LNCaP clone FGC (cell line): ENCODE measurements around the gene UQCRHL.
"Not testable (repeated sequence)": the region's sequence is repeated elsewhere in the genome, so short reads cannot be mapped to it uniquely, and the experiment has no call there.

Source experiments
- DNase-seq: peaks from one replicate; pipeline ENCODE4 v3.0.0-alpha.2; 2011; ENCODE audit warnings: low read depth
- H3K4me3 ChIP-seq: 2 replicates; pipeline ENCODE4 v1.5.1; 2011; ENCODE audit warnings: mild to moderate bottlenecking, low read depth, low read length, control low read depth
- TF ChIP-seq, protein P1 (sequence below): IDR thresholded peaks from 2 replicates; pipeline ENCODE4 v1.5.1; 2012; ENCODE audit warnings: mild to moderate bottlenecking; ENCODE audit not compliant: control insufficient read depth, insufficient read depth; ENCODE audit errors: extremely low read depth

UQCRHL gene

DNA sequence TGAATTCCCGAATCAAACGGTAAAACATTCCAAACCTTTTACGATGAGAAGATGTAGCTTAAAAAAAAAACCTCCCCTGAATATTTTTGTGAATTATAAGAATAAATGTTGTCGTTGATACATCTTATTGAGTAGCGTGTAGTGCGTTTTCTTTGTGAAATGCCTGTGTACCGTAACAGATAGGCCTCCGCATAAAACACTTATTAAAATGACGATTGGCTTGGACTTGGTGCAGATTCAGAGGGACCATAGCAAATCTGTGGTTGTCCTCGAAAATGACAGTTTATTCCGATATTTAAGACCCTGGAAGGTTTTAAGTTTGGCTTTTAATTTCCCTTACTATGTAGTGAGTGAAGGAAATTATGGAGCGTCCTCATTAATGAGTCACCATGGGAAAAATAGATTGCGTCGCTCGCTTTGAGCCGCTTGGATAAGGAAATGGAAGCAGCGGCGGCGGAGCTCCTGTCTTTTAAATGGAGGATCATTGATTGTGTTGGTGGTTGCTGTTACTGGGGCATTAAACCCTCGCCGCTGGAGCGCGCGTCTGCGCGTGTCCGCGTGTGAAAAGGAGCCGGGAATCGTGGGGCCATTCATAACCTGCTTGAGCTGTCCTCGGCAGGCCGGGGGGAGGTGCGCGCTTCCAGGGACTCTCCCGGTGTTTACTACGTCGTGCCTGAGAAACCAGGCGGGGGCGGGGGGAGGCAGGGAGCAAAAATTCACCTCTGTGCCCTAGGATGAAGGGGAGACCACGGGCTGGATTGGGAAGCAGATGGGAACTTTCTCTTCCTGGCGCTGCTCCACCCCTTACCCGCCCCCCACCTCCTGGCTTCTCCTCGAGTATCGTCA lies 41.7 kb upstream of the UQCRHL start:
- DNase-seq = peak; percentile 65
- peak overlapping the region; percentile 78 for H3K4me3 ChIP-seq
- TF ChIP-seq, protein P1, sequence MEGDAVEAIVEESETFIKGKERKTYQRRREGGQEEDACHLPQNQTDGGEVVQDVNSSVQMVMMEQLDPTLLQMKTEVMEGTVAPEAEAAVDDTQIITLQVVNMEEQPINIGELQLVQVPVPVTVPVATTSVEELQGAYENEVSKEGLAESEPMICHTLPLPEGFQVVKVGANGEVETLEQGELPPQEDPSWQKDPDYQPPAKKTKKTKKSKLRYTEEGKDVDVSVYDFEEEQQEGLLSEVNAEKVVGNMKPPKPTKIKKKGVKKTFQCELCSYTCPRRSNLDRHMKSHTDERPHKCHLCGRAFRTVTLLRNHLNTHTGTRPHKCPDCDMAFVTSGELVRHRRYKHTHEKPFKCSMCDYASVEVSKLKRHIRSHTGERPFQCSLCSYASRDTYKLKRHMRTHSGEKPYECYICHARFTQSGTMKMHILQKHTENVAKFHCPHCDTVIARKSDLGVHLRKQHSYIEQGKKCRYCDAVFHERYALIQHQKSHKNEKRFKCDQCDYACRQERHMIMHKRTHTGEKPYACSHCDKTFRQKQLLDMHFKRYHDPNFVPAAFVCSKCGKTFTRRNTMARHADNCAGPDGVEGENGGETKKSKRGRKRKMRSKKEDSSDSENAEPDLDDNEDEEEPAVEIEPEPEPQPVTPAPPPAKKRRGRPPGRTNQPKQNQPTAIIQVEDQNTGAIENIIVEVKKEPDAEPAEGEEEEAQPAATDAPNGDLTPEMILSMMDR = no peak

DNA sequence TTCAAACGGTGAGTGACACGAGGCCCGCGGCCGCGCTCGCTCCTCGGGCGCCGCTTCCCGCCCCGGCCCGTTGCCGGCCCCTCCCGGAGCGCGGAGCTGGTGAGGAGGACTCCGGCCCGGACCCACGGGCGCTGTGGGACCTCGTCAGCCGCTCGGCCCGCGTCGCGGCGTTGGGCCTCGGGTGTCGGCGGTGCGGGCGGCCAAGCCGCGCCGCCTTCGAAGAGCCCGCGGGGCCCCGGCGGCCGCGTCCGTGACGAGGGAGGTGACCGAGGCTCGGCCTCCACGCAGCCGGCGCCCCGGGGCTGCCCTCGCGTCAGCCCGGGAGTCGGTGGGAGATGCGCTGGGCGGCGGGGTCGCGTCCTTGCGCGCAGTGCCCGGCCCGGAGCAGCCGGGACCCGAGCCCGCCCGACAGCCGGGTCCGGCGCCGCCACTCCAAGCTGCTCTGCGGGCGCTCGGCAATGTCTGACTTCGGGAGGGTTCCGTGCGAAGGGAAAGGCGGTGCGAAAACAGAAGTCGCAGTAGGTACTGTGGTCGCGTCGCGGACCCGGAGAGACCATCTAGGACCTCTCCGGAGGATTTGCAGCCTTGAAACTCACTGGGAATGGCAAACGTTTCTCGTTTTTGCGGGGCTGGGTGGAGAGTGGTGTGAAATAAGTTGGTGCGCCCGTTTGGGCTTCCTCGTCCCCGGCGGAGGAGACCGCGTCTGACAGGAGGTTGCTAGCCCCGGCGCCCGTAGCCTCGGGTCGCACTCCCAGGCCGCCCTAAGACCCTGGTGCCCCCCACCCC lies 40.9 kb upstream of the UQCRHL start:
- H3K4me3 ChIP-seq = peak overlapping the region; percentile 78
- TF ChIP-seq, protein P1 = no peak
- DNase-seq = no peak

DNA sequence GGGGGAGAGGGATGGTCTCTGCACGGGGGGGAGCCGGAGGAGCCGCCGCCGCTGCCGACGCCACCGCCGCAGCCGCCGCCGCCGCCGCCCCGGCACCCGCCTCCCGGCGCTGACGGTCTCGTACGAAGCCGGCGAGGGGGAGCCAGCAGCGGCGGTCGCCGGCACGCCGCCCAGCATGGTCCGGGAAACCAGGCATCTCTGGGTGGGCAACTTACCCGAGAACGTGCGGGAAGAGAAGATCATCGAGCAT lies 40.4 kb upstream of the UQCRHL start:
- H3K4me3 ChIP-seq = peak overlapping the region; percentile 78
- DNase-seq = no peak
- TF ChIP-seq, protein P1 = no peak

DNA sequence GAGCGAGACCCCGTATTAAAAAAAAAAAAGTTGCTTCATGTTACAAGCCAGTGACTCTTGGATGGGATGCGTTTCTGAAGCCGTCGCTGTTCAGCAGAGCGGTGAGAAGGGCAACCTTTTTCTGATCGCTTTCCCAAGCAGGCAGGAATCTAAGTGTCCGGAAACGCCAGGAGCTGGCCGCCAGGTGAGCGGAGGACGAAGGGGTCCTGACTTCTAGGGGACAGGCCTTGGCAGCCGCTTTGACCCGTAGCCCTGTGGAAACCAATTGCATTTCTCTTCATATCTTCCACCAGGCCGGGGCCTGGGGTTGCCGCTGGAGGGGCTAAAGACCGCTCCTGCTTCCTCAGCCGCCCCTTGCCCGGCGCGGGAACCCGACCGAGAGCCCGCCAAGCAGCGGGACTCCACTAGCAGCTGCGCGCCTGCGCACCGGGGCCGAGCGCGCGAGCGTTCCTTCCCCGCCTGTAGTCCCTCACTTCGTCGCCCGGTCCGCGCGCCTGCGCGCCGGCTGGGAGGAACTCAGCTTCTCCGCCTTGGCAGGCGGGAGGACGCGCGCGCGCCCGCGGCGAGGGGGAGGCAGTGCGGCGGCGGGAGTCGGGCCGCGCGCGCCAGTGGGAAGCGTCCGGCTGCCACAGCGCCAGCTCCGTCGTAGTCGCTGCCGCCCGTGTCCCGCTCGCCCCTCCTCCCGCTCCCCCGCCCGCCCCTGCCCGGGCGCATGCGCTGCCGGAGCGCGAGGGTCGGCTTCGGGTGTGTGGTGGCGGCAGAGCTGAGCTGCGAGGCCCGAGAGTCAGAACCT lies 39.8 kb upstream of the UQCRHL start, which contains the start of gene SPEN:
Gene SPEN, plus strand, starts transcription at position 608 of the 793 bp plus-strand sequence. CDS start 361 bp downstream, outside the sequence.
- peak within 1 kb of the TSS; percentile 78 for H3K4me3 ChIP-seq
- DNase-seq = peak; percentile 73
- TF ChIP-seq, protein P1 = no peak

DNA sequence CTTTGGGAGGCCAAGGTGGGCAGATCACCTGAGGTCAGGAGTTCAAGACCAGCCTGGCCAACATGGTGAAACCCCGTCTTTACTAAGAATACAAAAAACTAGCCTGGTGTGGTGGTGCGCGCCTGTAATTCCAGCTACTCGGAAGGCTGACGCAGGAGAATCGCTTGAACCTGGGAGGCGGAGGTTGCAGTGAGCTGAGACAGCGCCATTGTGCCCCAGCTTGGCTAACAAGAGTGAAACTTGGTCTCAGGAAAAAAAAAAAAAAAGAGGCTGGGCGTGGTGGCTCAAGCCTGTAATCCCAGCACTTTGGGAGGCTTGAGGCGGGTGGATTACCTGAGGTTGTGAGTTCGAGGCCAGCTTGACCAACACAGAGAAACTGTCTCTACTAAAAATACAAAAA lies 38.6 kb upstream of the UQCRHL start:
- not testable (repeated sequence) for DNase-seq, H3K4me3 ChIP-seq

DNA sequence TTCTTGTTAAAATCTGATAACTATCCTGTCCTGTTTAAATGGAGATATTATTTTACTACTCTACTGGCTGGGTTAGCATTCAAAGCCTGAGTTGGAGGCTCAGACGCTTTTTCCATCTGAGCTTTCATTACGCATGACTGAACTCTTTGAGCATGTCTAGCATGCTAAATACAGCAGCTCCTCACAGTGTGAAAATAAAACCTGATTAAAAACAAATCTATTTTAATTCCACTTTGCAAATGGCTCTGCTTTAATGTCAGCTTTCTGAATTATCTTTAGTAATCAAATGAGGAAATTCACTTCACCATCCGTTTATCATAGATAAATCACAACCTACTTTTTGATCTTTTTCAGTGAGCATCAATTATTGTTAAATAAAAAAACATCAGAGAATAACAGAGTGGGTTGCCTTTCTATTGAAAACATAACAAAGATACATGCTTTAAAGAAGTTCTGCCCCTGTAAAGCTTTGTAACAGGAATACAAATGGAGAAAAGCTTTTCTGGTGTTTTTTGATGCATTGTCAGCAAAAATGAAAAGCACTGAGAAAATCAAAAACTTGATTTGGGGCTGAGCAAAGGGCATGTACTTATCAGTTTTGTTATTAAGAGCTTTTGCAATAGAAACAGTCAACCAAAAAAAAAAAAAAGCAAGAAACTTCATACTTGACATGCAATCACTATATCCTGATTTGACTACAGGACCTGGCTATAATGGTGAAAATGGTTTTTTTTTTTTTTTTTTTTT lies 36.5 kb upstream of the UQCRHL start:
- DNase-seq = no peak
- H3K4me3 ChIP-seq = no peak overlapping the region
- TF ChIP-seq, protein P1 = no peak
